Loucy (cell line): Measurements from ENCODE around the gene FLVCR1.

Source experiments
- EZH2phosphoT487 ChIP-seq: fragments of 200-600 bp; IDR thresholded peaks from 2 replicates; pipeline ENCODE4 v1.6.1; 2018; ENCODE audit warnings: antibody characterized with exemption, mild to moderate bottlenecking, moderate library complexity, borderline replicate concordance
- TF ChIP-seq, protein P1 (sequence below): fragments of 200-600 bp; sonication (generic); conservative IDR thresholded peaks from 2 replicates; pipeline ENCODE4 v1.5.1; 2014; ENCODE audit warnings: mild to moderate bottlenecking, antibody characterized with exemption, low read length

DNA sequence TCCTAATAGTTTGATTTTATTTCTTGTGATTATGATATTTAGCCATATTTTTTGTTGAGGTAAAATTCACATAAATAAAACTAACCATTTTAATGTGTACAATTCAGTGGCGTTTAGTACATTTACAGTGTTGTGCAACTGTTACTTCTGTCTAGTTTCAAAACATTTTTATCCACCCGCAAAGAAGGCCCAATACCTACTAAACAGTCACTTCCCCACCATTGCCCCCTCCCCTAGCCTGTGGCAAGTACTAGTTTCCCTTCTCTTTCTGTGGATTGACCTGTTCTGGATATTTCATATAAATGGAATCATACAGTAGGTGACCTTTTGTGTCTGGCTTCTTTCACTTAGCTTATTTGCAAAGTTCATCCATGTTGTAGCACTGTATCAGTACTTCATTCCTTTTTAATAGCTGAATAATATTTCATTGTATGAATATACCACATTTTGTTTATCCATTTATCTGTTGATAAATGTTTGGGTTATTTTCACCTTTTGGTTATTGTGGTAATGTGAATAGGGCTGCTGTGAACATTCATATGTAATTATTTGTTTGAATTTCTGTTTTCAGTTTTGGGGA, 4.1 kb downstream of the FLVCR1 start:
- TF ChIP-seq, protein P1, sequence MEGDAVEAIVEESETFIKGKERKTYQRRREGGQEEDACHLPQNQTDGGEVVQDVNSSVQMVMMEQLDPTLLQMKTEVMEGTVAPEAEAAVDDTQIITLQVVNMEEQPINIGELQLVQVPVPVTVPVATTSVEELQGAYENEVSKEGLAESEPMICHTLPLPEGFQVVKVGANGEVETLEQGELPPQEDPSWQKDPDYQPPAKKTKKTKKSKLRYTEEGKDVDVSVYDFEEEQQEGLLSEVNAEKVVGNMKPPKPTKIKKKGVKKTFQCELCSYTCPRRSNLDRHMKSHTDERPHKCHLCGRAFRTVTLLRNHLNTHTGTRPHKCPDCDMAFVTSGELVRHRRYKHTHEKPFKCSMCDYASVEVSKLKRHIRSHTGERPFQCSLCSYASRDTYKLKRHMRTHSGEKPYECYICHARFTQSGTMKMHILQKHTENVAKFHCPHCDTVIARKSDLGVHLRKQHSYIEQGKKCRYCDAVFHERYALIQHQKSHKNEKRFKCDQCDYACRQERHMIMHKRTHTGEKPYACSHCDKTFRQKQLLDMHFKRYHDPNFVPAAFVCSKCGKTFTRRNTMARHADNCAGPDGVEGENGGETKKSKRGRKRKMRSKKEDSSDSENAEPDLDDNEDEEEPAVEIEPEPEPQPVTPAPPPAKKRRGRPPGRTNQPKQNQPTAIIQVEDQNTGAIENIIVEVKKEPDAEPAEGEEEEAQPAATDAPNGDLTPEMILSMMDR = no peak
- TF ChIP-seq EZH2phosphoT487 = no peak
